ENCODE measurements around the gene C6orf15.

C6orf15 gene

GRCh38 chr6:31065556-31065955, 46.8 kb downstream of the C6orf15 start:
- Histone ChIP-seq H3K27ac (replicated peaks) (no peak overlapping the region), H3K4me3 (replicated peaks; ENCODE audit: insufficient read depth, low read length) (no peak overlapping the region), H3K27me3 (ENCODE audit: insufficient read depth, poor library complexity, severe bottlenecking) (peaks cover 8% of the 10 kb centered on the region)
- no peak for DNase-seq (ENCODE audit: low read depth in 1 of 2, low spot score in 1 of 2)
- TF ChIP-seq CTCF (IDR thresholded peaks at IDR 0.05; ENCODE audit: insufficient read depth, low read length) (no peak), SPI1 (IDR thresholded peaks at IDR 0.05; ENCODE audit: borderline replicate concordance, low read depth) (no peak), GABPA (IDR thresholded peaks at IDR 0.05; ENCODE audit: low read depth) (no peak), REST (IDR thresholded peaks at IDR 0.05; ENCODE audit: insufficient replicate concordance, low read depth) (no peak), POLR2AphosphoS5 (IDR thresholded peaks at IDR 0.05; ENCODE audit: low read depth) (no peak)

- no peak for DNase-seq (ENCODE audit: low read depth in 1 of 2, low spot score in 1 of 2)
- TF ChIP-seq POLR2AphosphoS5 (IDR thresholded peaks at IDR 0.05; ENCODE audit: low read depth) = no peak
- no peak for TF ChIP-seq REST (IDR thresholded peaks at IDR 0.05; ENCODE audit: insufficient replicate concordance, low read depth)
- TF ChIP-seq SPI1 (IDR thresholded peaks at IDR 0.05; ENCODE audit: borderline replicate concordance, low read depth) = no peak
- no peak for TF ChIP-seq GABPA (IDR thresholded peaks at IDR 0.05; ENCODE audit: low read depth)
- TF ChIP-seq CTCF (IDR thresholded peaks at IDR 0.05; ENCODE audit: insufficient read depth, low read length) = no peak
- no peak overlapping the region for H3K27ac ChIP-seq (replicated peaks)
- peaks cover 8% of the 10 kb centered on the region for H3K27me3 ChIP-seq (ENCODE audit: insufficient read depth, poor library complexity, severe bottlenecking)
- H3K4me3 ChIP-seq (replicated peaks; ENCODE audit: insufficient read depth, low read length) = no peak overlapping the region
These were observed 48.4 kb downstream of the C6orf15 start for GRCh38 chr6:31063906-31064435.

Data from HL-60 (cell line).